ENCODE results near the gene PARG.
"Not testable (repeated sequence)": the region's sequence is repeated elsewhere in the genome, so short reads cannot be mapped to it uniquely, and the experiment has no call there.

The PARG gene

DNA sequence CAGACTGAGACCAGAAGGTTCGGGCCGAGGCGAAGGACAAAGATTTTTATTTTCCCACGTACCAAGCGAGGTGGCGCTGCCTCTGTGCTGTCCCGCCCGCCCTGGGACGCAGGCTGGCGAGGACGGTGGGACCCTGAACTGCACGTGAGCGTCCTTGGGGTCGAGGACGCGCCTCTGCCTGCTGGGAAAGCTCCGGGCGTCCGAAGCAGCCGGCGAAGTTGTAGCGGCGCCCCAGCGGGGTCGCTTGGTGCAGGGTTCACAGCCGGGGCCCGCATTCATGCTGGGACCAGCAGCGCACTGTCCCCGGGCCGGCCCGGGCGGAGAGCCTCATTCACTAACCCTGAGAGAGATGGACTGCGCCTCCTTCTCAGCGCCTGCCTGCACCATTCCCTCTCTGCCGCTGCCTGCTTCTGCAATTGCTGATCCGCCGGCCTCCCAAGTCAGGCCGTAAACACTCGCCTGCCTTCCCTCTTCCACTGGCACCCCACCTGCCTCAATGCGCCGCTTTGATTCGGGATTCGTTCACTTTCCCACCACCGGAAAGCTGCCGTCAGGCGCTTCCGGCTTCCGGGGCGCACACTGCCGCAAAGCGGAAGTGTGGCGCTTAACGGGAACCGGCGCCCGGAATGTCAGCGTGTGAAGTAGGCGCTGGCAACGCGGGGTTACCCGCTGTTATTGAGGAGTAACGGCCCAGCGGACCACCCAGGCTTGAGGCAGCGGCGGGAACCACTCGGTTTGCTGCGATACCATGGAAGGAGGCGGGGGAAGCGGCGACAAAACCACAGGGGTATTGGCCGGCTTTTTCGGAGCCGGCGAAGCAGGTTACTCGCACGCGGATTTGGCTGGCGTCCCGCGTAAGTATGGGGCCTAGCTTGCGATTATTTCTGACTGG is at the start of gene PARG, which contains the start of gene TIMM23B:
Gene PARG (minus strand): TSS at position 581 of the 892 bp plus-strand sequence. CDS start 302 bp downstream, at position 279.
Gene TIMM23B (plus strand): TSS at position 607 of the 892 bp plus-strand sequence. CDS start 142 bp downstream, at position 749.
- not testable (repeated sequence) for FAIRE-seq

GRCh38 chr10:49988376-49988775 is 46.5 kb upstream of the PARG start, which contains the start of gene AGAP6:
Gene AGAP6, plus strand, starts transcription at chr10:49988406. Its CDS starts 310 bp downstream, at chr10:49988716.
- FAIRE-seq: not testable (repeated sequence)

- not testable (repeated sequence) for FAIRE-seq
Observed at GRCh38 chr10:49987207-49987606, 45.4 kb upstream of the PARG start.

DNA sequence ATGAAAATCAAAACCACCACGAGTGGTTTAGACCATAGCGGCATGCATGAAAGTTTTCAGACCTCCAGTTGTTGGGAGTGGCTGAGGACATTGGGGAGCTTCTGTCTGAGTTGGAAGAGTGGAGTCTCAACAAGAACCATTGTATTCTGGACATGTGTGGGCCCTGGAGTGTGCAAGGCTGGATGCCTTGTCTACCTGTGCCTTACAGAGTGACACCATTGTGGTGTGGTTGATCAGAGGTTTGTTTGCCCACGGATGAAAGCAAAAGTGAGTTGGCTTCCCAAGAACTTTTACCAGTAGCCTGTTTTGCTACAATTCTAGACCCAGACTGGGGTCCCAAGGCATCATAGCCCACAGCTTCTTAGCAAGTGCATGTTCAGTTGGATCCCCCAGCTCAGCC is 35.9 kb upstream of the PARG start:
- FAIRE-seq: not testable (repeated sequence)

- FAIRE-seq: not testable (repeated sequence)
Observed at GRCh38 chr10:49972094-49972493, 30.3 kb upstream of the PARG start.

DNA sequence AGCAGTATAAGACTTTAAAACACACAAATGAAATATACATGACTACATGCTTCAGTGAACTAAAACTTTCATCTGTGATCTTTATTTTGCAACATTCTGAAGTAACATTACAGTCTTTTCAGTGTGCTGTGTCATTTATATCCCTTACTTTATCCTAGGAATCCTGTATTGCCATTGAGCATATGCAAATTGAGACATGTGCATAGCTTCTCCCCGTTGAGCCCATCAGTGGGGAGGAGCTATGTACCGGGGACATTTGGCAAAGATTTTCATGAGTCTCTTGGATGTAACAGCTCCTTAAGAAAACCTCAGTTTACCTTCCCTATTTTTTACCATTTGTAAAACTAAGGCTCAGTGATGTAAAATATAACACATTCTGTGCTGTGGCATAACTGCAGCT is 29.6 kb upstream of the PARG start:
- FAIRE-seq: not testable (repeated sequence)

DNA sequence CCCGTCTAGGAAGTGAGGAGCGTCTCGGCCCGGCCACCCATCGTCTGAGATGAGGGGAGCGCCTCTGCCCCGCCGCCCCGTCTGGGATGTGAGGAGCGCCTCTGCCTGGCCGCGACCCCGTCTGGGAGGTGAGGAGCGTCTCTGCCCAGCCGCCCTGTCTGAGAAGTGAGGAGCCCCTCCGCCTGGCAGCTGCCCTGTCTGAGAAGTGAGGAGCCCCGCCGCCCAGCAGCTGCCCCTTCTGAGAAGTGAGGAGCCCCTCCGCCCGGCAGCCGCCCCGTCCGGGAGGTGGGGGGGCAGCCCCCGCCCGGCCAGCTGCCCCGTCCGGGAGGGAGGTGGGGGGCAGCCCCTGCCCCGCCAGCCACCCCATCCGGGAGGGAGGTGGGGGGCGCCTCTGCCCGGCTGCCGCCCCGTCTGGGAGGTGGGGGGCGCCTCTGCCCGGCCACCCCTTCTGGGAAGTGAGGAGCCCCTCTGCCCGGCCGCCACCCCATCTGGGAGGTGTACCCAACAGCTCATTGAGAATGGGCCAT is 28.6 kb upstream of the PARG start:
- FAIRE-seq: not testable (repeated sequence)

- FAIRE-seq: not testable (repeated sequence)
Observed at GRCh38 chr10:49953122-49953521, 11.3 kb upstream of the PARG start.

DNA sequence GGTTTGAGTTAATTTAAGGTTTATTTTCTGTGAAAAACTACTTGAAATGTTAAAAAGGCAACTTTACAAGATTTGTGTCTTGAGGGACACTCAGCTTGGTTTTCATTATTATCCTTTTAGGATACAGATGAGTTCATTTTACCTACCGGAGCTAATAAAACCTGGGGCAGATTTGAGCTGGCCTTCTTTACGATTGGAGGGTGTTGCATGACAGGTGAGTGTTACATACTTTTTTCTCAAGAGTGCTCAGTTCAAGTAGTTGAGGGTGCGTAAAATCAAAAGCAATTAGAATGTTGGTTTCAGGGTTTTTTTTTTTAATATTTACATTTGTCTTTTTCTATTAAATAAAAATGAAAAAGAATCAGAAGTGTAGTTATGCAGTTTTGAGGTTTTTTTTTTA is 10.2 kb upstream of the PARG start:
- not testable (repeated sequence) for FAIRE-seq

DNA sequence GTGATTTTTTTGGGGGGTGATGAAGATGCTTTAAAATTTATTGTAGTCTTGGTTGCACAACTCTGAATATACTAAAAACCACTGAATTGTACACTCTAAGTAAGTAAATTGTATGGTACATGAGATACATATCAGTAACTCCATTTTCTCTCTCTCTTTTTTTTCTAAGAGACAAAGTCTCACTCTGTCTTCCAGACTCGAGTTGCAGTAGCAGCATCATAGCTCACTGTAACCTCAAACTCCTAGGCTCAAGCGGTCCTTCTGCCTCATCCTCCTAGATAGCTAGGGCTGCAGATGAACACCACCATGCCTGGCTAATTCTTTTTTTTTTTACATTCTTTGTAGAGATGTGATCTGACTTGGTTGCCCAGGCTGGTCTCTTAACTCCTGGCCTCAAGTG is 6.9 kb upstream of the PARG start:
- not testable (repeated sequence) for FAIRE-seq

DNA sequence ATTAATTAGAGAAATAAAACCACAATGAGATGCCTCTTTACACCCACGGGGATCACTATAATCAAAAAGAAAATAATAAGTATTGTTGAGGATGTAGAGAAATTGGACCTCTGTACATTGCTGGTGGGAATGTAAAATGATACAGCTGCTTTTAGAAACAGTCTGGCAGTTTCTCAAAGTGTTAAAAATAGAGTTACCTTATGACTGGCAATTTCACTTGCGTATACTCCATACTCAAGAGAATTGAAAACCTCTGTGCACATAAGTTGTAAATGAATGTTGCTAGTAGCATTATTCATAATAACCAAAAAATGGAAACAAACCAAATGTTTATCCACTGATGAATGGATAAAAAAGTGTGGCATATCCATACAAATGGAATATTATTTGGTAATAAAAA is 6.3 kb upstream of the PARG start:
- not testable (repeated sequence) for FAIRE-seq

DNA sequence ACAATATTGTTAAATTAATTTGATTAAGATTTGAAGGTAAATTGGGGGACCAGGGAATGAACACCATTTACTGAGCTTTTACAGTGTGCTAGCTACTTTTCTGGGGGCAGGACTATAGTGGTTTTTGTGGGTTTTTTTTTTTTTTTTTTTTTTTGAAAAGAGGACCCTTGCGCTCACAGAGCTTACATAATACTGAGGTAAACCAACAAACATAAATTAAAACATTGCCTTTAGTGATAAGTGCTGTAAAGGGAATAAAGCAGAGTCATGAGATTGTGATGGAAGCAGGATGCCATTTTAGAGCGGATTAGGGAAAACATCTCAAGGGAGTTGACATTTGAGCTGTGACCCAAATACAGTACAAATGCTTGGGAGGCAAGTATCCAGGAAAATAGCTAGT is 1.8 kb upstream of the PARG start:
- not testable (repeated sequence) for FAIRE-seq

- FAIRE-seq: not testable (repeated sequence)
Observed at GRCh38 chr10:49942339-49942705, 495 bp upstream of the PARG start.

GRCh38 chr10:49931959-49932728 is 9.7 kb downstream of the PARG start:
- not testable (repeated sequence) for FAIRE-seq

DNA sequence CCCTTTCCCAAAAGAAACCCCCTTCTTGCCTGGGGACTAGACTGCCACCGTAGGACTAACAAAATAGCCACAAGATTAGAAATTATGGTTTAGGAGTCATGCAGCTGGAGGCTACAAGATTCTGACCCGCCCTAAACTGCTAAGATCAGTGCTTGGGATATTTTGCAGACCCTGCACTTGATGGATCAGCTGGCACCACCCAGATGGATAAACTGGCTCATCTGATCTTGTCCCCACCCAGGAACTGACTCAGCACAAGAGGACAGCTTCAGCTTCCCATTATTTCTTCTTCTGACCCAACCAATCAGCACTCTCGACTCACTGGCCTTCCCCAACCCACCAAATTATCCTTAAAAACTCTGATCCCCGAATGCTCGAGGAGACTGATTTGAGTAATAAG is 10.6 kb downstream of the PARG start:
- not testable (repeated sequence) for FAIRE-seq

- FAIRE-seq: not testable (repeated sequence)
Observed at GRCh38 chr10:49923572-49923971, 18.3 kb downstream of the PARG start.

- not testable (repeated sequence) for FAIRE-seq
Observed at GRCh38 chr10:49922041-49922440, 19.8 kb downstream of the PARG start.

- not testable (repeated sequence) for FAIRE-seq
Observed at GRCh38 chr10:49917927-49918326, 23.9 kb downstream of the PARG start.

DNA sequence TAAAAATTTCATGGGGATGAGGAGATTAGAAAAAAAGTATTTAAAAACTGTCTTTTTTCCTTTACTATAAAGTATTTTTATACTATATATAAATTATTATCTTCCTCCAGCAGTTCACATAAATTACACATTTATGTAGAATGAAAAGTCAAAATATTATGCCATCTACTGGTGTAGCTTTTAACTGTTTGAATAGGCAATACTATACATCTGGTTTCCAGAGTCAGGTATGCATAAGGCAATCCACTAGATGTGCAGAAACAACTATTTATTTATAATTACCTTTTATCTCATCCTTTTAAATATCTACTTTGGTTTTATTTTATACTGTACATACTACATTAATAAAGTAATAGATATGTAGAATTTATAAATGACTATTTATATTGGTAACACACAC is 25.4 kb downstream of the PARG start:
- peak; percentile 87 for FAIRE-seq

DNA sequence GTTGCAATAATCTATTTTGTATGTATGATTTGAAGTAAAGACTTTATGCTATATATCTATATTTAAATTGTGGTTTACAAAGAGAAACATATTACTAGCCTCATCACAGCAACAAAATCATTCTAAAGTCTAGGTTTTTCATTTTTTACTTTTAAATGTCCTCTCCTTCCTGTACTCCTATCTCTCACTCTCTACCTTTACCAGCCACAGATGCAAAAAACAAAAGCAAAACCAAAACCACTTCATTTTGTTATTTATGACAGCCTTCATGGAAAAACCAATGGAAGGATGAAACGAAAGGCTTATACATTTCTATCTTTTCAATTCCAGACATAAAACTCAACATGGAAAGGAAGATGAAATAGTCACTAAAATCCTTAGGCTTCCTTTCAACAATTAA is 31.5 kb downstream of the PARG start:
- peak; percentile 50 for FAIRE-seq

DNA sequence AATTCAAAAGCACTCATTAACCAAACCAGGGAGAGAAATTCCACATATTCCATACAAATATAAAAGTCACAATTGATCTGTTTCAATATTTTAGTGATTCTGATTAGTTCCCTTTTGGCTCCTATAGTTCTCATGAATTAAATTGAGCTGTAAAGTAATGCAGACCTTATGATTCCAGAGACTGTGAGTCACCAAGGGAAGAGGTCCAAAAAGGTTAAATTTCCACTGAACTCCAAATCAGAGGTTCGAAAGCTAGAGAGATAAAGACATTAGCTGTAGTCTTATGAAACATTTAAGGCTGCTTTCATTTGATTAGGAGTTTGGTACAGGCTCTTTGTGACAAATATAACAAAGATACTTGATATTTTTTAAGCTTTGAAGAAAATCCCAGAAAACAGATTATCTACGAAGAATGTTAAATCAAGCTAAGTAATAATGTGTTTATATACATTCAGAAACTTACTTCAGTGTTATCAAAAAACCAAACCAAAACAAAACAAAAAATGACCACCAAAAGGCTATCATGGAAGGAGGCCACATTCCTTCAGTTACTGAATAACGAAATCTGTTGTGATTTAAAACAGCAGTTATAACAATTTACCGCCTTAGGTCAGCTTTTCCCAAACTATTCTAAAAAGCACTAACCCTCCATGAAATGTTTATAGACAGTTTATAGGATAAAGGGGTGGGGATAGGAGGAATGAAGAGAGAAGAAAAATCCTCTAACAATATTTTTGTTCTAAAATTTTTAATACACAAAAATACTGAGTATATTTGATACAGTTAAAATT is 33.3 kb downstream of the PARG start:
- FAIRE-seq: not testable (repeated sequence)

GRCh38 chr10:49903829-49904228 is 38.0 kb downstream of the PARG start:
- not testable (repeated sequence) for FAIRE-seq

Measured in endometrium (tissue), 2 donors.